HG02970 (cell line): ENCODE data around the gene FBXO38.

Experiments used
- ATAC-seq: cut with Tn5 transposase; IDR thresholded peaks from one replicate; pipeline ENCODE4 v1.9.1; 2021; ENCODE audit warnings: mild to moderate bottlenecking, moderate library complexity, moderate number of reproducible peaks; ENCODE audit not compliant: unreplicated experiment, low FRiP score

The FBXO38 gene

GRCh38 chr5:148381906-148382305, 1.9 kb upstream of the FBXO38 start:
- no peak for ATAC-seq

DNA sequence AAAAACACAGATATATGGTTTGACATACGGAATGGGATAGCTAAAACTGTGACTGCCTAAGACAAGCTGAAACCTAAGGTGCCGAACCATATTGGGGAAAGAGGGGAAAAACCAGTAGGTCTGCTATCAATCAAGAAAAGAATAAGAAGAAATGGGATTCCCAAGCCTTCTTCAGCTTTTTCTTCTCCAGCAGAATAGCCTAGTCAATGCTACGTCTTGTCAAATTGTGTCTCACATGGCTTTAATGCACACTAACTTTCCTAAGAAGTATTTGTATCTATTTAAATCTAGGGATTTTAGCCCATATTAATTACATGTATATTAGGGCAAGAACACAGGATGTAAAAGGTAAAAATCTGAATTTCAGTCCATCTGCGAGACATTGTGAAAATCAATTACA, 797 bp upstream of the FBXO38 start:
- no peak for ATAC-seq

DNA sequence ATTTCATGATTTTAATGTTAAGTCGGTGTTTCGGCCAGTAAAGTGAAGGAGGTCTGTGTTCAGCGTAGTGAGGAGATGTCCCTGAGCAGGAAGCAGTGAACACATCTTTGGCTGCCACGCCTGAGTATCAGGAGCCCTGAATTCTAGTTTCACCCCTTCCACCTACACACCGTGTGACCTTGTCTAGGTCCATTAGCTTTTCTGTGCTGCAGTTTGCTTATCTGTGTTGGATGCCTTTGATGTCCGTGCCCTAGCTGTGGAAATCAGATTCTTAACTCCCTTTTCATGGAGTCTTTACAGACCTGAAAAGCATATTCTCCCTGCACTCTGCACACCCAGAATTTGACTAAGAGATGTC, 601 bp downstream of the FBXO38 start:
- peak; percentile 7 for ATAC-seq

- no peak for ATAC-seq
Measured at GRCh38 chr5:148385094-148385493, 1.3 kb downstream of the FBXO38 start.

DNA sequence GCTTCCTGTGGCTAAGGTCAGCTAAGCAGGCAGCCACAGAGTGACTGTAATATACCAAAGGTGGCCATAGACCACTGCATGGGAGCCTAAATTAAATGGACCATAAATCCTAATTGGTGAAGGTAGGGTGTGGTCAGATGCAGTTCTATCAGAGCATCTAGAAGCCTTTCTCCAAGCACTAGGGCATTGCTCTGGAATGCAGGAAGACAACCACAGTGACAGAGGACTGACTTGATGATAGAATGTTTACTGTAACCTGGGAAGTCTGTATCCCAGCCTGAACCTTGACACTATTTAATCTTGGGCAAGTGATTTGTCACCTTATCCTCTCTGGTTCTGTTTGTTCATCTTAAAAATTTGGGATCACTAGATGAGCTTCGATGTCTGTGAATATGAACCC, 2.3 kb downstream of the FBXO38 start:
- no peak for ATAC-seq

DNA sequence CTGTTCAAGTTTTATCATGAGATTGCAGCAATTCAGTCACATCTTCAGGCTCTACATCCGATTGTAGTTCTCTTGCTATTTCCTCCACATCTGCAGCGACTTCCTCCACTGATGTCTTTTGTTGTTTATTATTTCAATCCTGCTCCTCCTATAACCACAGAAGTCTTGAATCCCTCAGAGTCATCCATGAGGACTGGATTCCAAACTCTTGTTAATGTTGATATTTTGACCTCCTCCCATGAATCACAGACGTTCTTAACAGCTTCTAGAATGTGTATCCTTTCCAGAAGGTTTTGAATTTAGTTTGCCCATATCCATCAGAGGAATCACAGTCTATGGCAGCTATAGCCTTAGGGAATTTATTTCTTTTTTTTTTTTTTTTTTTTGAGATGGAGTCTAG, 3.6 kb downstream of the FBXO38 start:
- ATAC-seq, result no peak

- no peak for ATAC-seq
Measured at GRCh38 chr5:148388696-148389095, 4.9 kb downstream of the FBXO38 start.

GRCh38 chr5:148390914-148391313, 7.2 kb downstream of the FBXO38 start:
- ATAC-seq, result no peak

DNA sequence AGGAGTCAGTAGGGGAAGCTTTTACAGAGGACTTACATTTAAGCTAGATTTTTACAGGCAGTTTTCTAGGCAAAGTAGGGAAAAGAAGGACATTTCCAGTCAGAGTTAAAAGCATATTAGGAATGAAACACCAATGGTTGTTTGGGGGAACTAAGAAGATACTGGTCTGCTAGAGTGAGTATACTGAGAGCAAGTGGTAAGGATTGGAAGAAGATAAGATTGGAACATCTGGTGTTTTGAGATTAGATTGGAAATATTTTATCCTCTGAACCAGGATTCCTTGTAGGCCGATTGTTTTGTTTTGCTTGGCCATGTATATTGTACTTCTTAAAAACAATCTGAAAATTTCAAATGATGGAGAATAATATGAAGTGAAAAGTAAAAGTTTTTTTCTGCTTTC, 7.7 kb downstream of the FBXO38 start:
- ATAC-seq, result no peak

GRCh38 chr5:148393390-148393741, 9.6 kb downstream of the FBXO38 start:
- ATAC-seq, result no peak

- no peak for ATAC-seq
Measured at GRCh38 chr5:148394587-148395019, 10.8 kb downstream of the FBXO38 start.

GRCh38 chr5:148395031-148395430, 11.3 kb downstream of the FBXO38 start:
- no peak for ATAC-seq

- no peak for ATAC-seq
Measured at GRCh38 chr5:148397968-148398595, 14.3 kb downstream of the FBXO38 start.

- no peak for ATAC-seq
Measured at GRCh38 chr5:148398698-148399121, 15.0 kb downstream of the FBXO38 start.

- ATAC-seq, result no peak
Measured at GRCh38 chr5:148401604-148402003, 17.8 kb downstream of the FBXO38 start.

DNA sequence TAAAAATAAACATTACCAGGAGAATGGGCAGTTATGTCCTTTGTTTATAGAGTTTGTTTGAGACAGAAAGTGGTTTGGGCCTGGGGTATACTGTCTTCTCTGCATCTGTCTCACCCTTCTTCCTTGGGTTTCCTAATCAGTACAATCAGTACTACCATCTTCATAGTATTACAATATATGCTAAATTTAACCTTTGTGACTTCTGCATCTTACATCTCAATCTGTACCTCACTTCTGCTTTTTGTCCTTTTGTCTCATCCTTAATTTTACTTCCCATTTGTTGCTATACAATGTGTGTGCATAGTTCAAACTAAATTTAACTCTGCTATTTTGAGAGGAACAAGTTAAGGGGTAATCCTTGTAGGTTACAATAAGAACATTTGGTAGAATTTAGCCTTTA, 19.6 kb downstream of the FBXO38 start:
- ATAC-seq, result no peak

GRCh38 chr5:148406406-148406805, 22.6 kb downstream of the FBXO38 start:
- ATAC-seq, result no peak

GRCh38 chr5:148408092-148408491, 24.3 kb downstream of the FBXO38 start:
- no peak for ATAC-seq

- ATAC-seq, result no peak
Measured at GRCh38 chr5:148412124-148412523, 28.4 kb downstream of the FBXO38 start.

GRCh38 chr5:148414833-148415232, 31.1 kb downstream of the FBXO38 start:
- ATAC-seq, result no peak

DNA sequence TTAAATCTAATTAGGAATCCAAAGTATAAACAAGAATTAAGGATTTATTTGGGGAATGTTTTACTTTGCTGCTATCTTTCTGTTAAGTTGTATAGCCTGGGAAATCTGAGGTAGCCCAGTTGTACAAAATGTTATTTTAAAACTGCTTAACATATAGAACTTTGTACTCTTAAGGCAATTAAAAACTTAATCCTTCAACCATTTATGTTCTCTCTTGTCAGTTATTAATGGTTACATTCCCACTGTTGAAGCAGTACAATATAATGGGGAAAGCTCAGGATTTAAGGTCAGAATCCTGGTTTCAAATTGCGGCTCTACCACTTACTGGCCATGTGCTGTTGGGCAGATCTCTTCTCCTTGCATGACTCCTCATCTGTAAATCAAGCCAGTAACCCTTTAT, 32.7 kb downstream of the FBXO38 start:
- no peak for ATAC-seq

DNA sequence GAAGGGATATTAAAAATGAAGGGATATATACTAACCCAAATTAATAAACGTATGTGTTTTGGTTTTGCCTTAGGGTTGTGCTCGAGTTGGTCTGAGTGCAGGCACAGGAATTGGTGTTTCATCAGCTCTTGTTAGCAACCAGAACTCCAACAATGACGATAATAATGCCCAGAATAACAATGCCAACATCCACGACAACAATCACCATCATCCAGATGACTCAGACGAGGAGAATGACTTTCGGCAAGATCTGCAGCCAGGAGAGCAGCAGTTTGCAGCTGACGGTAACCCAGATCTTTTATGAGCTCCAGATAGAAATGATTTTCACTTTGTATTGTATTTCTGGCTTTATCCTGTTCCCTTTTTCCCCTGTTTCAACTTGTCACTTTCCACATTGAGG, 33.2 kb downstream of the FBXO38 start:
- ATAC-seq, result no peak

DNA sequence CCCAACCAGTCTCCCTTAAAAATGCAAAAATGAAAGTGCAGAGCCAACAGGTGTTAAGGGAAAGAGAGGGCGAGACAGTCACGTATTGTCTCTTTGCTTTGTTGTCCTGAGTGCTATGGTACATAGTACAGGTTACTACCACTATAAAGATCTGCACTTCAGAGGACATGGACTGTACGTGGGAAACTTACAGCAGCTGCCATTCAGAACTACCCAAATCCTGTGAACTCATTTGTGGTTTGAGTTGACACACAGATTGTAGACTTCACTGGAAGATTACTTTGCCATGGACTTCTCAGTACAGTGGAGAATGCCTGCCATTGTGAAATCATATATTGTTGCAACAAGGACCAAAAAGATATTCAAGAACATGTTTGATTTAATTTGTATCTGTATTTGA, 34.8 kb downstream of the FBXO38 start:
- ATAC-seq, result no peak
